Placental epithelial cell (primary cell): ENCODE data around the gene DPP8. TPM values are rescaled to one million over a fixed set of nuclear protein-coding genes. Genes with fewer than 3 reads are reported as not detected.

Source experiments
- small RNA-seq: library from RNA; depleted of rRNA; stranded (forward); fragments of <200 nt; gene quantifications from one replicate; pipeline ENCODE3, GENCODE V24; 2012
- total RNA-seq: library from RNA; depleted of rRNA; stranded (reverse); fragments of >200 nt; gene quantifications from 2 replicates; pipeline ENCODE4 v1.2.3, GENCODE V29; 2012

DPP8 gene
- total RNA-seq, result 36.5 and 41.9 TPM in 2 replicates

DNA sequence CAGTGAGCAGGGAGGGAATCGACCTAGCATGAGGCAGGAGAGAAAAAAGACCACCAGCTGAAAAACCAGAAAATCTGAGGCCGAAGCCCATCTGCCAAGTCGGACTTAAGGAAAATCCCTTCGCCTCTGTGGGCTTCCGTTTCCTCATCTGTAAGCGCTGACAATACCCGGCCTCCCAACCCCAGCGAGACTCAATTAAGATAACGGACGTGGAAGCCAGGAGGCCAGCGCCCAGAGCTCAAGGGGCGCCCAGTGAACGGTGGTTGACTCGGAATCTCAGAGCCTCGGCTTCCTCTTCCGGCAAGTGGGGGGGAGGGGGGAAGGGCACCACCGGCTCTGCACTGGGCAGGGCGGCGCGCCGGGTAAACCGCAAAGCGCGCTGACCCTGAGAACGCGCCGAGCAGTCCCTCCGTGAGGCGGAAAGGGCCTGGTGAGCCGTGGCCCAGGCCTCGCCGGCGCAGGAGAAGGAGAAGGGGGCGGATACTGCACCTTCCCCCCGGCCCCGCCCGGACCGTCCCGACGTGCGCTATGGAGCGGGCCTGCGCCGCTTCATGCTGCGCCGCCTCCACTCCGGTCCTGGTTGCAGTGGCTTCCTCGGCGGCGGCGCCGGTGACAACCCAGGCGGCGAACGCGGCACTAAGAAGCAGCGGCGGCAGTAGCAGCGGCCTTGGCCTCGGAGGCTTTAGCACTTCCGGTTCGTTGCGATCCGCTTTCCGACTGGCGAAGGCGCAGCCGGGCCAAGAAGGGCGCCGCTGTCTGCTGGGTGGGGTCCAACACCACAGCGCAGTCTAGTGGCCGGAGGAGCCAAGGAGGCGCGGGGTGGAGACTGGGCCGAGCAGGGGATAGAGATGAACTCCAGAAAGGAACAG lies at the start of gene DPP8:
DPP8 (minus strand) TSS at position 693 of the 869 bp plus-strand sequence. CDS start 5,136 bp downstream, outside the sequence.

GRCh38 chr15:65530318-65531111 lies 13.0 kb upstream of the DPP8 start, which contains the start of gene HACD3:
Gene HACD3 (plus strand): TSS chr15:65530463. CDS start chr15:65530632, 169 bp downstream.

Small RNA genes within 50 kb of the gene (small RNA-seq; reads per million reads assigned to genes)
- gene AC105129.1 (not detected), gene RF00019 (not detected), gene RNU6-19P (0.20 reads per million)

Other genes with a start within 250 kb of the DPP8 start
- 6.9 and 9.4 TPM in 2 replicates for gene PARP16, start 230.8 kb downstream of the DPP8 start, total RNA-seq
- gene RNU5A-1, start 221.6 kb downstream of the DPP8 start, total RNA-seq, result not detected in 2 replicates
- not detected in 2 replicates for gene RNU5B-1, start 213.0 kb downstream of the DPP8 start, total RNA-seq
- 0.33 and 7.1 TPM in 2 replicates for gene IGDCC3, start 139.7 kb downstream of the DPP8 start, total RNA-seq
- gene IGDCC4, start 94.7 kb downstream of the DPP8 start, total RNA-seq, result 1.8 and 8.2 TPM in 2 replicates
- gene HACD3, start 12.8 kb upstream of the DPP8 start, total RNA-seq, result 78.5 and 110 TPM in 2 replicates
- 34.2 and 36.1 TPM in 2 replicates for gene INTS14, start 93.4 kb upstream of the DPP8 start, total RNA-seq
- gene SLC24A1, start 104.2 kb upstream of the DPP8 start, total RNA-seq, result 14.3 and 20.0 TPM in 2 replicates